HuH-7 (cell line): ENCODE results near the gene SPHK1.
A peak's percentile ranks its signal among the peaks of the same experiment; 100 is the strongest.
"Not testable (repeated sequence)": the region's sequence is repeated elsewhere in the genome, so short reads cannot be mapped to it uniquely, and the experiment has no call there.

Experiments
- DNase-seq: peaks from one replicate; pipeline ENCODE4 v3.0.0; 2011; ENCODE audit warnings: low spot score

SPHK1 gene, protein sequence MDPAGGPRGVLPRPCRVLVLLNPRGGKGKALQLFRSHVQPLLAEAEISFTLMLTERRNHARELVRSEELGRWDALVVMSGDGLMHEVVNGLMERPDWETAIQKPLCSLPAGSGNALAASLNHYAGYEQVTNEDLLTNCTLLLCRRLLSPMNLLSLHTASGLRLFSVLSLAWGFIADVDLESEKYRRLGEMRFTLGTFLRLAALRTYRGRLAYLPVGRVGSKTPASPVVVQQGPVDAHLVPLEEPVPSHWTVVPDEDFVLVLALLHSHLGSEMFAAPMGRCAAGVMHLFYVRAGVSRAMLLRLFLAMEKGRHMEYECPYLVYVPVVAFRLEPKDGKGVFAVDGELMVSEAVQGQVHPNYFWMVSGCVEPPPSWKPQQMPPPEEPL

DNA sequence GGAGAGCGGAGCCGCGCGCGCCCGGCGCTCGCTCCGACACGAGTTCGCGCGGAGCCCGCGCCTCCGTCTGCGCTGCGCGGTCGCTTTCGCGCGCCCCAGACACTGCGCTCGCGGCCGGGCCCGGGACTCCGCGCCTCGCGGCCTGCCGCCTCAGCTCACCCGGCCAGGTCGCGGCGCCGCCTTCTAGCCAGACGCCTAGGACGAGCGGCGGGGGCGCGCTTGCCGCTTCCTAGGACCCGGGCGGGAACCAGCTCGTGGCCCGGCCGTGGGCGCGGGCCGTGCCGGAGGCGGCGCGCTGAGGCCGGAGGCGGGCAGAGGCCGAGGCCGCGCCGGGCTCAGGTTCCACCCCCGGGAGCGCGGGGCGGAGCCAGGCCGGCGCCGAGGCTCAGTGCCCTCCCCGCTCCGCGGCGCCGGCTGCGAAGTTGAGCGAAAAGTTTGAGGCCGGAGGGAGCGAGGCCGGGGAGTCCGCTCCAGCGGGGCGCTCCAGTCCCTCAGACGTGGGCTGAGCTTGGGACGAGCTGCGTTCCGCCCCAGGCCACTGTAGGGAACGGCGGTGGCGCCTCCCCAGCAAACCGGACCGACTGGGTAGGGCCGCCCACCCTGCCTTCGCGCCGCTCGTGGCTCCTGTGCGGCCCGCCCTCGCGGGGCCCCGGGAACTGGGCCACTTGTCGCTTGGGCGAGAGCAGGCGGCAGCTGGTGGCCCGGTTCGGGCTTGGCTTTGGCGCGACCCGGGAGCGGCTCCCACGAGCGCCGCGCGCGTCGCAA is at the start of gene SPHK1:
SPHK1 (plus strand) TSS at position 388 of the 765 bp plus-strand sequence. CDS start 1,036 bp downstream, outside the sequence.
- DNase-seq = peak; percentile 93

DNA sequence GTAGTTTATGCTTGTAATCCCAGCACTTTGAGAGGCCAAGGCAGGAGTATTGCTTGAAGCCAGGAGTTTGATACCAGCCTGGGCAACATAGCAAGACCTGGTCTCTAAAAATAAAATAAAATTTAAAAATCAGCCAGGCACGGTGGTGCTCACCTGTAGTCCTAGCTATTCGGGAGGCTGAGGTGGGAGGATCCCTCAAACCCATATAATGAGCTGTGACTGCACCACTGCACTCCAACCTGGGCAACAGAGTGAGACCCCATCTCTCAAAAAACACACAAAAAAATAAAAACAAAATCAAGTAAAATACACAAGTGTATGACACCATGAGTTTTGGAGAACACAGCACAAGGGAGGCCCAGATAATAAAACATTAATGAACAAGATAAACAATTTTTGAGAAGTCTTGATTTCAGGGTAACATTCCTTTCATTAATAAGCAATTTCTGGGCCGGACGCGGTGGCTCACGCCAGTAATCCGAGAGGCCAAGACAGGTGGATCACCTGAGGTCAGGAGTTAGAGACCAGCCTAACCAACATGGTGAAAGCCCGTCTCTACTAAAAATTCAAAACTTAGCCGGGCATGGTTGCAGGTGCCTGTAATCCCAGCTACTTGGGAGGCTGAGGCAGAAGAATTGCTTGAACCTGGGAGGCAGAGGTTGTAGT is 48.6 kb upstream of the SPHK1 start:
- no peak for DNase-seq

DNA sequence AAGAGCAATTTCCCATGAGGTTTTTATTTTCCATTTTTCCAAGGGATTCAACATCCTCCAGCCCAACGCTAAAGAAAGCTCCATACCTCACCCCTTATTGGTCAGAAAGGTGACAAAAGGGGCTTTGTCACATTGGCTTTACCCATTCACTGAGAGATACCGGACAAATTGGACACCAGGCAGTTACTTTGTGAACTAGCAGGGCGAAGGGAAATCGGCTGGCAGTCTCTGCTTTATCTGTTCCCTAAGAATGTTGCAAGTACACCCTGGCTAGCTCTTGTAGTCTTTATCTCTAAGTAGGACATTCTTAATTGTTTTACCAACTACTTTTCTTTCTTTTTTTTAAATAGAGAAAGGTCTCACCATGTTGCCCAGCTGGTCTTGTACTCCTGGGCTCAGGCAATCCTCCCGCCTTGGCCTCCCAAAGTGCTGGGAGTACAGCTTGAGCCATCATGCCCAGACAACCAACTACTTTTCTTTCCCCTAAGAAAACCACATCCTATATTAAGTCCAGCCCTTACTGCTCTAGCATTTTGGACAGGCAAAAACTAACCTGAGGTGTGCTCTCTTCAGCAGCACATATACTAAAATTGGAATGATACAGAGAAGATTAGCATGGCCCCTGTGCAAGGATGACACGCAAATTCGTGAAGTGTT is 47.5 kb upstream of the SPHK1 start:
- no peak for DNase-seq

DNA sequence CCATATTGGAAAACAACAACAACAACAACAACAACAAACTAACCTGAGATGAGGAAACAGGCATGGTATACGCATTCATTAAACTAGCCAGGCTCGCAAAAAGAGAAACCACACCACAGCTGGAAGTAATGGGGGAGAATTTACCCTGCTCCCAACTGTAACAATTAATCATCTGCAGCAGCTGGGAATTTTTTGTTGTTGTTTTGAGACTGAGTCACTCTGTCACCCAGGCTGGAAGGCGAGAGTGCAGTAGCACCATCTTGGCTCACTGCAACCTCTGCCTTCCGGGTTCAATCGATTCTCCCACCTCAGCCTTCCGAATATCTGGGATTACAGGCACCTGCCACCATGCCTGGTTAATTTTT is 47.0 kb upstream of the SPHK1 start:
- no peak for DNase-seq

DNA sequence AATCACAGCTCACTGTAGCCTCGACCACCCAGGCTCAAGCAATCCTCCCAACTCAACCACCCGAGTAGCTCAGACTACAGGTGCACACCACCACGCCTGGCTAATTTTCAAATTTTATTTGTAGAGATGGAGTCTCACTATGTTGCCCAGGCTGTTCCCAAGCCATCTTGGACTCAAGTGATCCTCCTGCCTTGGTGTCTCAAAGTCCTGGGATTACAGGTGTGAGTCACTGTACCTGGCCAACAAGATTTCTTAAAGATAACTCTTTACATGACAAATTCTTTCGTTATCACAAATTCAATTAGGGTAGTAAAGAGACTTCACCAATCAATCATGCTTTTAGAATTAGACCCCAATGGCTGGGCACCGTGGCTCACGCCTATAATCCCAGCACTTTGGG is 43.1 kb upstream of the SPHK1 start:
- DNase-seq = no peak

DNA sequence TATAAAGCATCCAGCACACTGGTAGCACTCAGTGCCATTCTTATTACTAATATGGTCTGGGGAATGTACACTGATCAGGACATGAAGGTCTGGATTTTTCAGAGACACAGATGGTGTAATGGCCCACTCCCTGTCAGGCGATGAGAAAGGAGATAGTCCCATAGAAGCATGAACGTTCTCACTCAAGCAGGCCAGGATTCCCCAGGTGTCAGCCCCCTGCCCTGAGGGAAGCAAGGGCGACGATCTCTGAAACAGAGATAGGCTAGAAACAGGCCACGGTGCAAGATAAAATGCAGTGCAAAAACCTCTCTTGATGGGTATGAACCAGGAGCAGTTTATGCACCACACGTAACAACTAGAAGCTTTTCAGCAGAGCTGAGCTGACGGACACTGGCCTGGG is 41.3 kb upstream of the SPHK1 start:
- no peak for DNase-seq

DNA sequence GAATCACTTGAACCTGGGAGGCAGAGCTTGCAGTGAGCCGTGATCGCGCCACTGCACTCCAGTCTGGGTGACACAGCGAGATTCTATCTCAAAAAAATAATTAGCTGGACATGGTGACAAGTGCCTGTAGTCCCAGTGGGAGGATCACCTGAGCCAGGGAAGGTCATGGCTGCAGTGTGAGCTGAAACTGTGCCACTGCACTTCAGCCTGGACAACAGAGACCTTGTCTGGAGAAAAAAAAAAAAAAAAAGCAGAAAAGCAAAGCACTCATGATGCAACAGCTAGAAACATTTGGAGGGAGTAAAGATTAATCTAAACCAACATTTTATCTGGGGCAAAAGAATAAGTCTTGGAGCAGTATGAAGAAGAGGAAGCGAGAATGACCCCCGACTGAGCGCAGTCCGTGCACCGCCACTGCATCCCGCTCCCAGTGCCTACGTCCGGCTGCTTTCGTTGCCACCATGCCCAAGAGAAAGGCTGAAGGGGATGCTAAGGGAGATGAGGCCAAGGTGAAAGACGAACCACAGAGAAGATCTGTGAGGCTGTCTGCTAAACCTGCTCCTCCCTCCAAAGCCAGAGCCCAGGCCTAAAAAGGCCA is 38.9 kb upstream of the SPHK1 start:
- DNase-seq = no peak

DNA sequence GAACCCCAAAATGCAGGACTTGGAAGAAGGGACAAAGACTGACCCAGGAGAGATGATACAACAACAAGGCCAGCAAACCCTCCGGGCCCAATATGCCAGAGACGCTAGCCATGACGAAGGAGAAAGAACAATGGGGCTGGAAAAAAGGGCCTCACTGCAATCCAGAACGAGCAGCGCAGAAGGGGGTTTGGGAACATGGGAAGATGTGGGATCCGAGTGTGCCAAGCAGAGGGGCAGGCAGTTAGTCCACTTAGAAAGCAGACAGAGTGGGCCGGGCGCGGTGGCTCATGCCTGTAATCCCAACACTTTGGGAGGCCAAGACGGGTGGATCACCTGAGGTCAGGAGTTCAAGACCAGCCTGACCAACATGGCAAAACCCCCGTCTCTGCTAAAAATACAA is 37.5 kb upstream of the SPHK1 start:
- DNase-seq = not testable (repeated sequence)

DNA sequence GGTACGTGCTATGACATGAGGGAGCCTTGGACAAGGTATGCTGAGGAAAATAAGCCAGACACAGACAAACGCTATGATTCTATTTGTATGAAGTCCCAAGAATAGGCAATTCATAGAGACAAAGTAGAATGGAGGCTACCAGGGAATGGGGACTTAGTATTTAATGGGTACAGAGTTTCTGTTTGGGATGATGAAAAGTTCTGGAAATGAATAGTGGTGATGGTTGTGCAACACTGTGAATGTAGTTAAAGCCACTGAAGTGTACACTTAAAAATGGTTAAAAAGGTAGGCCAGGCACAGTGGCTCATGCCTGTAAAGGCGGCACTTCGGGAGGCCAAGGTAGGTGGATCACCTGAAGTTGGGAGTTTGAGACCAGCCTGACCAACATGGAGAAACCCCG is 33.9 kb upstream of the SPHK1 start:
- DNase-seq = no peak

DNA sequence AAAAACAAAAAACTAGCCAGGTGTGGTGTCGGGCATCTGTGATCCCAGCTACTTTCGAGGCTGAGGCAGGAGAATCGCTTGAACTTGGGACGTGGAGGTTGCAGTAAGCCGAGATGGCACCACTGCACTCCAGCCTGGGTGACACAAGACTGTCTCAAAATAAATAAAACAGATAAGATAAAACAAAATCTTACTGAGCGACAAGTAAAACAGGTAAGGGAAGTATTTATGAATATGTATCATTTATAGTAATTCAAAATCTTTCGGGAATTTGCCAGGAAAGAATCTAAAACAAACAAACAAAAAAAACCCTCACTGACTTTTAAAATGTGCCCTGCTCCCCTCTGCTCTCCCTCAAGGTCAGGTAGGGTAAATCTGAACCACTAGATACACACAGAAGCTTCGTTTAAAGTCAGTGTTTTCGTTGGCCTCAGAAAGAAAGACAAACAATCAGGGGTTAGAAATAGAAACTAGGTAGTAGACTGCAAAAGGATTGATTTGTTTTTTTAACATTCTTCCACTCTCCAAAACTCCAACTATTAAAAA is 32.8 kb upstream of the SPHK1 start:
- DNase-seq = peak; percentile 58

DNA sequence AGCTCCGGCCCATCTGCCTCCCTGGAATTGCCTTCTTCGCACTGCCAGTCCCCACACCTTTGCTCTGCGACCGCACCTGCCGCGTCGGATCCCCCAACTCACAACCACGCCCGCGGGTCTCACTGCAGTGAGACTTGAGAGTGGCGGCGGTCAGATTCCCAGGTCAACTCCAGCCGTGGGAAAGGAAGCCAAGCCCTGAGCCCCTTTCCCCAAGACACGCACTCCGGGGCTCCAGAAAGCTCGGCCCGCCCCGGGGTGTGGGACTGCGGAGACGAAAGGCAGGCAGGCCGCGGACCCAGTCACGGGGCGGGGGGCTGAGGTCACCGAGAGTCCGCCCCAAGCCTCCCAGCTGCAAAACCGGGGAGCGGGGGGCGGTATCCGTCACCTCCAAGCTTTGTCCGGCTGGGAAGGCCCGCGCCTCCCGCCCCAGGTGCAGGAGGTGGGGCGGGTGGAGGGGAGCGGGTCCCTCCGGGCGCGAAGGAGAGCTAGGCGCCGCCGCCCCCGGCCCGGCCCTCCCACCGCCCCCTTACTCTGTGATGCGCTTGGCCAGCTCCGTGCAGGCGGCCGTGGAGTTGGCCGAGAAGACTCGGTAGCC is 31.3 kb upstream of the SPHK1 start:
- peak; percentile 39 for DNase-seq

DNA sequence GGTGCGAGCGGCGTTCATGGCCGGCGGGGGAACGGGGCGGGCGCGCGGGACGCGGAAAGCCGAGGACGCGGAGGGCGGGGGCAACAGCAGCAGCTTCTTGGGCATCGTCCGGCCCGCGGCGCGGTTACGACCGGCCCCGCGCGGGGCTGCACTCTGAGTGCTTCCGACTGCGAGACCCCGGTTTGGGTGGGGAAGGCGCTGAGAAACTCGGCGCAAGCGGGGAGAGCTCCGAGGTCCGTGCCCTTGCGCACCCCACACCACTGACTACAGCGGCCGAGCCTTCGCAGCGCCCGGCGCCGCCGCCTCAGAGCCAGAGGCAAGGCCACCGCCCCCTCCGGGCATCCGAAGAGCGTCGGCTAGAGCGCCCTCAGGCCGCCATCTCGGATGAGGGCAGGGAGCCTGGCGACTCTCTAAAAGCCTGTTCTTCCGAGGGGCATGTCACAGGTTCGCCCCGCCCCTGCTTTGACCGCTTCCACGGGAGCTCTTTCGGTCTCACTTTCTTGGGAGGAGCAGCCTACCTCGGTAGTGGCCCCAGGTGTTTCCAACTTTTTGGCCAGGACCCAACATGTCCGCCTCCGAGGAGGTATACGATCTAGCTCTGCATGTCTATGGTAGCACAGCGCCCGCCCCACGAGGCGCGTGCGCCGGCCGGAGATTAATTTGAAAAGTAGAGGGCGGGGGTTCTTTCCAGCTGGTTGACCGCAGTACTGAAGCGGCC is 30.7 kb upstream of the SPHK1 start, which contains the start of gene PRPSAP1:
PRPSAP1 (minus strand) TSS at position 318 of the 718 bp plus-strand sequence; CDS start at position 105, 213 bp downstream.
- peak; percentile 88 for DNase-seq

DNA sequence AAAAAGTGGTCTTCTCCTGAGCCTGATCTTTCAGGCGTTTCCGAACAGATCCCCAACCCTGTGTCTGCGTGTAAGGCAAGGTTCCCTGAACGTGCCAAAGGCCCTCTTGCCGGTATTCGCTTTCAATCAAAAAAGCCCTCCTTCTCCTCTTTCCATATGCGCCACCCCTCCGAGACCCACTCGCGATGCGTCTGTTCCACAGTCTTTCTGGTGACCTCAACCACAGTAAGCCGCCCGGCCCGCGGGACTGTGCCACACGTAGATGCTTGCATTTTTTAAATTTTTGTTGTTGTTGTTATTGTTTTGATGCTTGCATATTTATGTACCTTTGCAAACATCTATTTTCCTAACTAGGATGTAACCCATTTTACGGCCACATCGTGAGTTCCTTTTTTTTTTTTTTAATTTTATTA is 30.1 kb upstream of the SPHK1 start:
- DNase-seq = no peak

DNA sequence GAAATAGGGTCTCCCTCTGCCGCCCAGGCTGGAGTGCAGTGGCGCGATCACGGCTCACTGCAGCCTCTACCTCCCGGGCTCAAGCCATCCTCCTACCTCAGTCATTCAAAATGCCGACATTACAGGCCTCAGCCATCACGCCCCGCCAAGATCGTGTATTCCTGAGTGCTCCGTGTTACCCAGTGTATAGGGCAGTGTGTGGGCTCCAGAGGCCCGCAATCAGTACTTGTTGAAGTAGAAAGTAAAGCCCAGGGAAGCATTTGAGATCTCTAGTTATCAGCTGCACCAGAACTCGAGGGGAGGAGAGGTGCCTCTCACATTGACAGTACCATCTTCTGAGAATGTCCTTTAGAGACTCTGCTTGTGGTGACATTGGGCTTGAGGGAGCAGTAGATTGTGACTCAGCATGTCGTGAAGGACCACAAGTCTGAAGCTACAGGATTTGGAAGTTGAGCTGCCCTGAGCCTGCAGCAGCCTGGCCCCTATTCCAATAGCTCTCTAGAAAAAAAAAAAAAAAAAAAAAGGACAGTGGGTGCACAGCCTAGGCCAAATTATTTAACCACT is 29.6 kb upstream of the SPHK1 start:
- DNase-seq = no peak

DNA sequence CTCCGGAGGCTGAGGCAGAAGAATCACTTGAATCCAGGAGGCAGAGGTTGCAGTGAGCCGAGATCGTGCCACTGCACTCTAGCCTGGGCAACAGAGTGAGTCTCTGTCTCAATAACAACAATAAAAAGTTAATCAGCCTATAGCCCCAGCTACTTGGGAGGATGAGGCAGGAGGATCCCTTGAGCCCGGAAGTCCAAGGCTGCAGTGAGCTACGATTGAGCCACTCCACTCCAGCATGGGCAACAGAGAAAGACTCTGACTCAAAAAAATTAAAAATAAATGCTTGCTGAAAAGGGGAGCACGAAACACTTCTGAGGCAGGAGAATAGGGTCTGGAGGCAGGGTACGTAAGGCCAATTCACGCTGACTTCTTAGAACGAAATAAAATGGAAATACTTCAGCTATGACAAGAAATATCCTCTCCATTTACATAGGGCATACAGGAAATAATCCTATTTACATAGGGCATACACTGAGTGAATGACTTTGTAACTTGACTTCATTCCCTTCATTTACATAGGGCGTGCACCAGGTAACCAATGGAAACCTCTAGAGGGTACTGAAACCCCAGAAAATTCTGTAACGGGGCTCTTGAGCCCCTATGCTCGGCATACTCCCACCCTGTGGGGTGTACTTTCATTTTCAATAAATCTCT is 27.5 kb upstream of the SPHK1 start:
- DNase-seq = no peak

DNA sequence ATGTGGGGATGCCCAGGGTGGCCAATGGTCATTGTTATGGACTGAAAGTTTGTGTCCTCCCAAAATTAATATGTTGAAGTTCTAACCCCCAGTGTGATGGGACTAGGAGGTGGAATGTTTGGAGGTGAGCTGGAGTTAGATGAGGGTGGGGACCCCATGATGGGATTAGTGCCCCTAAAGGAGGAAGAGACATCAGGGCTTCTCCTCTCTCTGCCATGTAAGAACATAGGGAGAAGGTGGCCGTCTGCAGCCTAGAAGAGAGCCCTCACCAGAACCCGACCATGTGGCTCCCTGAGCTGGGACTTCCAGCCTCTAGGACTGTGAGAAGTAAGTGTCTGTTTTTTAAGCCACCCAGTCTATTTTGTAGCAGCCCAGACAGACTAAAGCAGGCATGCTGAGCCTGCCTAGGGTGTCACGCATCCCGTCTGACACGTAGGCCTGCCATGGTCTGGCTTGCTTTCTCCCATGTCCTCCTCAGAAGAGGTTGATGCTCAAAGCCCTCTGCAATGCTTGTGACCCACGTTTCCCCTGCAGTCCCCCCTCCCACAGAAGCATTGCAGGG is 26.7 kb upstream of the SPHK1 start:
- no peak for DNase-seq

DNA sequence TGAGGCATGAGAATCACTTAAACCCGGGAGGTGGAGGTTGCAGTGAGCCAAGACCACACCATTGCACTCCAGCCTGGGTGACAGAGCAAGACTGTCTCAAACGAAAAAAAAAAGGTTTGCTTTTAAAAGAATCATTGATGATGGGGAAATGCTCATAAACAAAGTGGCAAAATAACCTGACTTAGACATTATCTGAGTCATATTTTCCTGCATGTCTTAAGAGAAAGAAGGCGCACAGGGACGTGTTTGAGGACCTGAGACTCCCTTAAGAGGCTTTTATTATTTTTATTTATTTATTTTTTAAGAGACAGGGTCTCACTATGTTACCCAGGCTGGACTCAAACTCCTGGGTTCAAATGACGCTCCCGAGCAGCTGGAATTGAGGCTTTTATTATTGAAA is 25.0 kb upstream of the SPHK1 start:
- DNase-seq = no peak

DNA sequence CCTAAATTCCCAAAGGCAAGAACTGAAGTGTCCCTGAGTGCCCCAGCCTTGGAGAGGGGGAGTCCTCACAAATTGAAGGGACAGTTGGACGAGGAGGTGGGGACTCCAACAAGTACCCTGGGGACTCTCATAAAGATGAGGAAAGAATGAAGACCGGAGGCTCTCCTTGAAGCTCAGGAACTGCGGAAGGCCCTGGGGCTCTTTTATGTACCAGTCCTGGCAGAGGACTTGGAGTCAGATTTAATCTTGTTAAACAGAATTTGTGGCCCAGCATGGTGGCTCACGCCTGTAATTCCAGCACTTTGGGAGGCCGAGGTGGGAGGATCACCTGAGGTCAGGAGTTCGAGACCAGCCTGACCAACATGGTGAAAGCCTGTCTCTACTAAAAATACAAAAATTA is 24.6 kb upstream of the SPHK1 start:
- DNase-seq = not testable (repeated sequence)

DNA sequence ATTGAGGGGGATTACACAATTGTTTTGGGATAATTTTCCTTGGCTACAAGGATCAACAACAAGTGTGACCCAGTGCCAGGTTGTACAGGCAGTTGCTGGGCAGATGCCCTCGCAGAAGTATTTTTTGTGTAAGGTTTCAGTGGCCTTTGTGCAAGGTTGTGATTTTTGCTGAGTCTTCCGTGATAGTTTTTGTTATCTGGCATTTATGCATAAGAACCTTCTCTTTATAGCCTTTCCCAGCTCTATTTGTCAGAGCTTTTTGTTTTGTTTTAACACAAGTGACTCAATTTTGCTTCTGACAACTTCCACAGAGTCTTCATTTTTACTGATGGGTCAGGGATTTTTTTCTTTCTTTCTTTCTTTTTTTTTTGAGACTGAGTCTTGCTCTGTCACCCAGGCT is 23.9 kb upstream of the SPHK1 start:
- no peak for DNase-seq
